ENCODE measurements around the gene KDM3B.
"Not testable (repeated sequence)": the region's sequence is repeated elsewhere in the genome, so short reads cannot be mapped to it uniquely, and the experiment has no call there.

Gene KDM3B

GRCh38 chr5:138386290-138386689 lies 33.8 kb downstream of the KDM3B start:
- DNase-seq (ENCODE audit: low read depth), result no peak
- TF ChIP-seq CTCF (conservative IDR thresholded peaks at IDR 0.05; ENCODE audit: low read length), result no peak
- no peak overlapping the region for H3K4me3 ChIP-seq (ENCODE audit: low read length)

- H3K4me3 ChIP-seq (ENCODE audit: low read length), result no peak overlapping the region
- no peak for TF ChIP-seq CTCF (conservative IDR thresholded peaks at IDR 0.05; ENCODE audit: low read length)
Measured at GRCh38 chr5:138389332-138389731, 36.8 kb downstream of the KDM3B start.

GRCh38 chr5:138389911-138390310 lies 37.4 kb downstream of the KDM3B start:
- not testable (repeated sequence) for DNase-seq (ENCODE audit: low read depth); H3K4me3 ChIP-seq (ENCODE audit: low read length)

More at GRCh38 chr5:138389332-138389731, 36.8 kb downstream of the KDM3B start:
- no peak for DNase-seq (ENCODE audit: low read depth)

- DNase-seq (ENCODE audit: low read depth), result no peak
- H3K4me3 ChIP-seq (ENCODE audit: low read length), result no peak overlapping the region
- no peak for TF ChIP-seq CTCF (conservative IDR thresholded peaks at IDR 0.05; ENCODE audit: low read length)
Measured at GRCh38 chr5:138391859-138392386, 39.4 kb downstream of the KDM3B start.

- DNase-seq (ENCODE audit: low read depth), result no peak
- H3K4me3 ChIP-seq (ENCODE audit: low read length), result no peak overlapping the region
- TF ChIP-seq CTCF (conservative IDR thresholded peaks at IDR 0.05; ENCODE audit: low read length), result no peak
Measured at GRCh38 chr5:138402640-138403039, 50.2 kb downstream of the KDM3B start.

- no peak overlapping the region for H3K4me3 ChIP-seq (ENCODE audit: low read length)
- DNase-seq (ENCODE audit: low read depth), result peak; percentile 5
- no peak for TF ChIP-seq CTCF (conservative IDR thresholded peaks at IDR 0.05; ENCODE audit: low read length)
Measured at GRCh38 chr5:138408023-138408422, 55.5 kb downstream of the KDM3B start.

- peak; percentile 54 for TF ChIP-seq CTCF (conservative IDR thresholded peaks at IDR 0.05; ENCODE audit: low read length)
- peak; percentile 33 for DNase-seq (ENCODE audit: low read depth)
- H3K4me3 ChIP-seq (ENCODE audit: low read length), result not testable (repeated sequence)
Measured at GRCh38 chr5:138410996-138411640, 58.6 kb downstream of the KDM3B start.
